ENCODE results near the gene OR1N2.
"Not testable (repeated sequence)": the region's sequence is repeated elsewhere in the genome, so short reads cannot be mapped to it uniquely, and the experiment has no call there.

OR1N2 gene

DNA sequence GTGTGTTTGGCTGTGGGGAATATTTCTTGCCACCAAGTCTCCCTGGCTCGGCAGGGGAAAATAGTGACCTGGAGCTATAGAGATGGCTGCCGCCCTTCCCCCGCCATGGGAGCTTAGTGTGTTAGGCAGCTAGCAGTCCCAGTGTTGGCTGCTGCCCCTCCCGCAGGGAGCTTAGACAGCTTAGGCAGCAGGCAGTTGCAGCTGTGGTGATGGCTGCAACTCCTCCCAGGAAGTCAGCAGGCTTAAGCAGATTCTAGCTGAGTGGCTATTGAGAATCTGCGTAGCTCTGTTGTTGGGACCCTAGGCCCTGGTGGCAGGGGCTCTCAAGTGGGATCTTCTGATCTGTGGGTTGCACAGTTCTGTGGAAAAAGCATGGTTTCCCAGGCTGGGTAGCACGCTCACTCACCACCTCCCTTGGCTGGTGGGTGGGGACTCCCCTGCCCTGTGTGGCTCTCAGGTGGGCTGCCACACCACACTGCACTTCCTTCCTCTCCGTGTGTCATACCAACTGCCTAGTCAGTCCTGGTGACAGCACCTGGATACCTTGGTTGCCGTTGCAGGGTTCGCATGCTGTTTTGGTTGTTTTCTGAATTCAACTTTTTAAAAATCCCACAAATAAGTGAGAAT lies 9.3 kb downstream of the OR1N2 start:
- TF ChIP-seq, protein P1, sequence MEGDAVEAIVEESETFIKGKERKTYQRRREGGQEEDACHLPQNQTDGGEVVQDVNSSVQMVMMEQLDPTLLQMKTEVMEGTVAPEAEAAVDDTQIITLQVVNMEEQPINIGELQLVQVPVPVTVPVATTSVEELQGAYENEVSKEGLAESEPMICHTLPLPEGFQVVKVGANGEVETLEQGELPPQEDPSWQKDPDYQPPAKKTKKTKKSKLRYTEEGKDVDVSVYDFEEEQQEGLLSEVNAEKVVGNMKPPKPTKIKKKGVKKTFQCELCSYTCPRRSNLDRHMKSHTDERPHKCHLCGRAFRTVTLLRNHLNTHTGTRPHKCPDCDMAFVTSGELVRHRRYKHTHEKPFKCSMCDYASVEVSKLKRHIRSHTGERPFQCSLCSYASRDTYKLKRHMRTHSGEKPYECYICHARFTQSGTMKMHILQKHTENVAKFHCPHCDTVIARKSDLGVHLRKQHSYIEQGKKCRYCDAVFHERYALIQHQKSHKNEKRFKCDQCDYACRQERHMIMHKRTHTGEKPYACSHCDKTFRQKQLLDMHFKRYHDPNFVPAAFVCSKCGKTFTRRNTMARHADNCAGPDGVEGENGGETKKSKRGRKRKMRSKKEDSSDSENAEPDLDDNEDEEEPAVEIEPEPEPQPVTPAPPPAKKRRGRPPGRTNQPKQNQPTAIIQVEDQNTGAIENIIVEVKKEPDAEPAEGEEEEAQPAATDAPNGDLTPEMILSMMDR (conservative IDR thresholded peaks at IDR 0.05; ENCODE audit: low read depth, low read length), result no peak
- no peak overlapping the region for H3K4me3 ChIP-seq (ENCODE audit: low read length)
- no peak for DNase-seq (ENCODE audit: low read depth)

DNA sequence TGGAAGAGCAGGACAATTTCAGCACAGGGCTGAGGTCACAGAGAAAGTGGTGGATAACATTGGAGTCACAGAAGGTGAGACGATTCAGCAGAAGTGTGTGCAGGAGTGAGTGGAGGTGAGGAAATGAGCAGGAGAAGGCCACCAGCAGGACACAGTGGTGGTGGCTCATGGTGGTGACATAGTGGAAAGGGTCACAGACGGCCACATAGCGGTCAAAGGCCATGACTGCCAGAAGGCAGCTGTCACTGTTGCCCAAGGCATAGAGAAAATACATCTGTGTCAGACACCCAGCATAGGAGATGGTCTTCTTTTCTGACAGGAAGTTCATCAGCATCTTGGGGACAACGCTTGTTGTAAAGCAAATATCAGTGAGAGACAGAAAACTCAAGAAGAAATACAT lies 15.0 kb downstream of the OR1N2 start:
- TF ChIP-seq, protein P1 (conservative IDR thresholded peaks at IDR 0.05; ENCODE audit: low read depth, low read length), result no peak
- DNase-seq (ENCODE audit: low read depth), result no peak
- H3K4me3 ChIP-seq (ENCODE audit: low read length), result no peak overlapping the region

DNA sequence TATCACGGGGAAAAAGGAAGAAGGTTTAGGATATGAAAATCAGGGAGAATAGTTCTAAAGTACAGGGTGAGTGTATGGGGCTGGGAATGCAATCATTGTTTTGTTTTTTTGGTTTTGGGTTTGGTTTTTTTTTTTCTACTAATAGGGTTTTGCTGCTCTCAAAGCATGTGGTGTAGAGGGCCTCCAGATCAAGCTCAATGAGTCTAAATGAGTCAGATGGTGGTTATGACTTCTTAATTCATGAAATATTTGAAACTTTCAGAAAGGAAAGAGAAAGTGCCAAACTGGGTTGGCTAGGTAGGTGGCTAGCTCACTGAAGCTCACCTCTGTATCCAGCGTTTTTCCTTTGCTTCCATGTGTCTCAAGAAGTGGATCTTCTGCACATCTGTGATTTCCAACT lies 19.5 kb downstream of the OR1N2 start:
- DNase-seq (ENCODE audit: low read depth), result no peak
- TF ChIP-seq, protein P1 (conservative IDR thresholded peaks at IDR 0.05; ENCODE audit: low read depth, low read length), result no peak

DNA sequence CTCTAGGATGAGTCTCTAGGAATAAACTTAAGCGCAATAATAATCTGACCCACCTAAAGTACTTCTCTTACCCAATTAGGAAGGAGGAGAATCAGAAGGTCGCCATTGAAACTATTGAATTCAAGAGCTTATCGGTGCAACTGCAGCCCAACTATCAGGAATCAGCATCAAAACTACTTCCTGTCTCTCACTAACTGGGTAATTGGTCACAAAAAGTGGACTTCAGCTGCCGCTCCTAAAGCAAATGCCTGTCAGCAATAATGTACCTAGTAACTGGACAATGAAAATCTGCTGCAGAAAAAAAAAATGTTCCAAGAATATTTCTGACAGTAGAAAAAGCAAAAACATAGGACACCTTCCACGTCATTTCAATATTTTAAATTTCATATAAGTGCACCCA lies 27.0 kb downstream of the OR1N2 start:
- no peak overlapping the region for H3K4me3 ChIP-seq (ENCODE audit: low read length)
- no peak for DNase-seq (ENCODE audit: low read depth)
- TF ChIP-seq, protein P1 (conservative IDR thresholded peaks at IDR 0.05; ENCODE audit: low read depth, low read length), result no peak

More for the DNA sequence above, 19.5 kb downstream of the OR1N2 start:
- H3K4me3 ChIP-seq (ENCODE audit: low read length), result no peak overlapping the region

DNA sequence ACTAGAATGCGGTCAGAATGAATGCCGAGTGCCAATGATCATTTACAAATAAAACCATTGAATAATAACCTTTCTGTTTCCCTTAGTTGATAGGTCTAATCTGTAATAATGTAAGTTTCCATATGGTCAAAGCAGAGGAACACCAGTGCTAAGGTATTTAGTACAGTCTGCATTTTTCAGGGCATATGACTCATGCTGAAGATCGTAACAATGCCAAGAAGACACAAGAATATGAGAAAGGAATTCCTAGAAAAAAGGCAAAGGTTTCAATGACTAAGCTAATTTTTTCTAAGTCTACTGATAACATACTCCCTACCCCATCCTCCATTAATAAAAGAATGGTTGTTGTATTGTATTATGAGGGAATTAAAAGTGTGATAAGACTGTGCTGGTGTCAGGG lies 27.4 kb downstream of the OR1N2 start:
- peak; percentile 0 for DNase-seq (ENCODE audit: low read depth)
- TF ChIP-seq, protein P1 (conservative IDR thresholded peaks at IDR 0.05; ENCODE audit: low read depth, low read length), result no peak
- no peak overlapping the region for H3K4me3 ChIP-seq (ENCODE audit: low read length)

DNA sequence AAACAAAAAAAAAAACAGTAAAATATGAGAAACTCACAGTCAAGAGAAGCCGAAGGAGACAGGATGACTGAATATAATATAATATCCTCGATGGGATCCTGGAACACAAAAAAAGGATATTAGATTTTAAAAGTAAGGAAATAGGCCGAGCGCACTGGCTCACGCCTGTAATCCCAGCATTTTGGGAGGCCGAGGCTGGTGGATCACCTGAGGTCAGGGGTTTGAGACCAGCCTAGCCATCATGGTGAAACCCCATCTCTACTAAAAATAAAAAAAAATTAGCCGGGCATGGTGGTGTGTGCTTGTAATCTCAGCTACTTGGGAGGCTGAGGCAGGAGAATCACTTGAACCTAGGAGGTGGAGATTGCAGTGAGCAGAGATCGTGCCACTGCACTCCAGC lies 30.4 kb downstream of the OR1N2 start, which contains the start of gene OR1L8:
Gene OR1L8 (minus strand): TSS at position 101 of the 400 bp plus-strand sequence. CDS start 14,907 bp downstream, outside the sequence.
- not testable (repeated sequence) for DNase-seq (ENCODE audit: low read depth); H3K4me3 ChIP-seq (ENCODE audit: low read length)

Measured in retinal pigment epithelial cell (primary cell).